ENCODE measurements around the gene TEX19. TPM values are rescaled to one million over a fixed set of nuclear protein-coding genes. Genes with fewer than 3 reads are reported as not detected.

The TEX19 gene
- total and polyA plus RNA-seq, 2 of the 8 experiments (the other 6 are each of a cell fraction or from before 2014, with no cell fraction given), result 0.54 to 0.80 TPM

GRCh38 chr17:82327289-82327688 is 31.8 kb upstream of the TEX19 start:
- H3K4me2 ChIP-seq (ENCODE audit: insufficient read depth in 1 of 2, low read depth in 2 of 2, low read length in 2 of 2), result peak overlapping the region; percentile 21 to 33; a peak in 2 of 4 replicates
- no peak overlapping the region for H3K56ac ChIP-seq (replicated peaks; ENCODE audit: insufficient read length, low read depth, low read length)
- H3K14ac ChIP-seq (ENCODE audit: insufficient read length), result no peak overlapping the region
- H4K5ac ChIP-seq (ENCODE audit: insufficient read length, low read depth, low read length), result no peak overlapping the region
- ChIA-PET POLR2A (ENCODE audit: partially characterized antibody) (no interaction called here), CTCF (ENCODE audit: partially characterized antibody) (interaction anchor here (0.6 to 1.8 kb wide), 5 partner anchors 11 to 82 kb away, joined by 3 to 4 read pairs (median 4); no protein-coding TSS in a partner anchor)
- no peak overlapping the region for H2BK120ac ChIP-seq (replicated peaks; ENCODE audit: low read depth, low read length)
- no peak for FAIRE-seq
- peaks cover 0 to 3% of the 10 kb centered on the region in 2 experiments for H4K20me1 ChIP-seq (replicated peaks in 1 of 2; ENCODE audit: control insufficient read depth in 1 of 2, insufficient read depth in 2 of 2, low read length in 2 of 2)
- H2AFZ ChIP-seq (ENCODE audit: low read length), result no peak overlapping the region
- H3K4me3 ChIP-seq (ENCODE audit: extremely low read depth in 1 of 4, insufficient read depth in 2 of 4, low read depth in 3 of 4, low read length in 4 of 4), result no peak overlapping the region
- H2BK5ac ChIP-seq (ENCODE audit: low read depth, low read length), result no peak overlapping the region
- no peak overlapping the region for H4K91ac ChIP-seq (replicated peaks; ENCODE audit: insufficient read length, low read length)
- H2BK15ac ChIP-seq (ENCODE audit: low read length), result no peak overlapping the region
- H3K27ac ChIP-seq (ENCODE audit: low read depth, low read length), result no peak overlapping the region
- peak overlapping the region; percentile 68 for H4K8ac ChIP-seq (ENCODE audit: extremely low read depth, insufficient read depth, low read length)
- no peaks in the 10 kb centered on the region for H3K9me3 ChIP-seq (ENCODE audit: insufficient read depth in 2 of 2, low read depth in 1 of 2, low read length in 1 of 2)
- H3K23ac ChIP-seq (ENCODE audit: insufficient read length), result no peak overlapping the region
- H2BK12ac ChIP-seq (ENCODE audit: low read depth, low read length), result peak overlapping the region; percentile 44; the same call in 1 of the 2 replicates
- no peak for DNase-seq (ENCODE audit: low read depth in 1 of 2, low spot score in 2 of 2)
- no peaks in the 10 kb centered on the region for H3K79me1 ChIP-seq (ENCODE audit: low read depth, low read length)
- H2BK20ac ChIP-seq (ENCODE audit: low read length), result no peak overlapping the region
- WGBS, 2 experiments (ENCODE audit: extremely low coverage in 1 of 2, insufficient coverage in 1 of 2, insufficient read length in 1 of 2, insufficient replicate concordance in 2 of 2, low coverage in 1 of 2, low lambda C conversion rate in 2 of 2, missing lambda C conversion rate in 1 of 2), result 51% methylated on average over 7 of the region's 15 CpGs; no CpG with 5 or more reads in 1 of the 2 experiments
- no peak overlapping the region for H3K4ac ChIP-seq (replicated peaks; ENCODE audit: insufficient read length, low read depth, low read length)
- peaks cover 0 to 19% (median 15%) of the 10 kb centered on the region in 4 experiments; a peak in 6 of 7 replicates for H3K4me1 ChIP-seq (replicated peaks in 1 of 4; ENCODE audit: control insufficient read depth in 3 of 4, insufficient read depth in 4 of 4, low read length in 3 of 4)
- H3K79me2 ChIP-seq (ENCODE audit: control insufficient read depth in 1 of 2, insufficient read depth in 2 of 2, low read length in 2 of 2), result no peaks in the 10 kb centered on the region
- H3K23me2 ChIP-seq (ENCODE audit: low read depth, low read length), result no peaks in the 10 kb centered on the region; the same call in 1 of the 2 replicates
- 0 out of 2 replicates have a peak, but pooled peaks have one; percentile 8 for TF ChIP-seq EGR1 (IDR thresholded peaks at IDR 0.05; ENCODE audit: borderline replicate concordance, low read depth, low read length)
- no peak for TF ChIP-seq TAF7 (optimal IDR thresholded peaks at IDR 0.05; ENCODE audit: borderline replicate concordance, low read depth, low read length)
- H3K27me3 ChIP-seq (replicated peaks in 1 of 4; ENCODE audit: control insufficient read depth in 3 of 4, extremely low read depth in 1 of 4, insufficient read depth in 3 of 4, low read length in 3 of 4), result peaks cover 3 to 19% (median 15%) of the 10 kb centered on the region in 4 experiments
- no peak overlapping the region for H2AK5ac ChIP-seq (ENCODE audit: low read depth, low read length)
- H3K9ac ChIP-seq (replicated peaks in 1 of 4; ENCODE audit: extremely low read depth in 1 of 4, low read depth in 3 of 4, low read length in 3 of 4), result no peak overlapping the region
- no peak overlapping the region; the same call in 1 of the 2 replicates for H3K18ac ChIP-seq (ENCODE audit: extremely low read depth, low read length)
- H3K36me3 ChIP-seq (ENCODE audit: control insufficient read depth in 2 of 4, insufficient read depth in 4 of 4, low read length in 3 of 4), result no peaks in the 10 kb centered on the region
